Muscle layer of duodenum (tissue), 2 donors: Measurements from ENCODE around the gene WDR93.

ENCODE experiments used
- H3K27ac ChIP-seq: one replicate; pipeline ENCODE4 v1.7.0; 2013; ENCODE audit warnings: mild to moderate bottlenecking, low read length
- H3K27me3 ChIP-seq: one replicate; pipeline ENCODE4 v1.7.0; 2013; ENCODE audit warnings: low read depth, mild to moderate bottlenecking, control low read depth, low read length
- H3K36me3 ChIP-seq, 2 donors: one replicate each; pipeline ENCODE4 v1.7.0; 2013; ENCODE audit warnings: low read length in 2 of 2, control low read depth in 1 of 2, mild to moderate bottlenecking in 1 of 2; ENCODE audit not compliant: insufficient read depth in 2 of 2, control insufficient read depth in 1 of 2
- H3K4me1 ChIP-seq, 2 donors: one replicate each; pipeline ENCODE4 v1.7.0; 2013; ENCODE audit warnings: low read length in 2 of 2, mild to moderate bottlenecking in 2 of 2, control low read depth in 1 of 2, moderate library complexity in 1 of 2; ENCODE audit not compliant: insufficient read depth in 2 of 2, control insufficient read depth in 1 of 2
- H3K4me3 ChIP-seq, 2 donors: one replicate each; pipeline ENCODE4 v1.7.0; 2013; ENCODE audit warnings: low read length in 2 of 2, low read depth in 1 of 2, mild to moderate bottlenecking in 1 of 2
- H3K9me3 ChIP-seq, 2 donors: one replicate each; pipeline ENCODE4 v1.7.0; 2013; ENCODE audit warnings: low read length in 2 of 2, control low read depth in 1 of 2, mild to moderate bottlenecking in 1 of 2; ENCODE audit not compliant: control insufficient read depth in 1 of 2
- donor health status: healthy.

The WDR93 gene

GRCh38 chr15:89690276-89691218 is at the start of gene WDR93, which contains the start of gene PEX11A:
Gene WDR93 (plus strand): TSS chr15:89690811. CDS start chr15:89701747, 10,936 bp downstream.
Gene PEX11A (minus strand): TSS chr15:89690754. CDS start chr15:89690632, 122 bp downstream.
- H3K36me3 ChIP-seq = peaks cover under 1 to 5% of the 10 kb centered on the region in 2 donors
- H3K4me1 ChIP-seq = peaks cover 0 to 15% of the 10 kb centered on the region in 2 donors
- peak within 1 kb of the TSS; percentile 87 to 99 for H3K4me3 ChIP-seq
- H3K27me3 ChIP-seq = no peaks in the 10 kb centered on the region
- H3K27ac ChIP-seq = peak within 1 kb of the TSS; percentile 60
- H3K9me3 ChIP-seq = no peaks in the 10 kb centered on the region

- no peaks in the 10 kb centered on the region for H3K9me3 ChIP-seq
- H3K4me3 ChIP-seq = no peak overlapping the region
- no peaks in the 10 kb centered on the region for H3K4me1 ChIP-seq
- H3K27ac ChIP-seq = no peak overlapping the region
- H3K27me3 ChIP-seq = no peaks in the 10 kb centered on the region
- peaks cover 0 to 10% of the 10 kb centered on the region in 2 donors for H3K36me3 ChIP-seq
These were observed 49.6 kb upstream of the WDR93 start for GRCh38 chr15:89641053-89641452.

DNA sequence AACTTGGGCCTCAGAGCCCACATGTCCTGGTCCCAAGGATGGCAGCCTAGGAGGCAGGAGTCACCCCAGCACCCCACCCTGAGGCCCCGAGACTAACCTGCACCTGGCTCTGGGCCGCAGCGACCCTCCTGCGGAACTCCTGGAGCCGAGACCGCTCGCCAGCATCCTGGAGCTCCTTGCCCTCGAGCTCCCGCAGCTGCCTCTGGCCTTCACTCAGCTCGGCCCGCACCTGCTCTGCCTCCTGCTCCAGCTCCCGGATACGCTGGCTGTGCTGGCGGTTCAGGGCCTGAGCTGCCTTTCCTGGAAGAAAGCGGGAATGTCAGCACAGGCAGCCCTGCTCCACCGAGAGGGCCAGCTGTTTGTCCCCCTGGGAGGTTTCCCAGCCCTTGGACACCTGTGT is 48.5 kb upstream of the WDR93 start:
- H3K4me1 ChIP-seq = peaks cover 0 to 2% of the 10 kb centered on the region in 2 donors
- no peak overlapping the region for H3K4me3 ChIP-seq
- H3K27ac ChIP-seq = no peak overlapping the region
- H3K9me3 ChIP-seq = no peaks in the 10 kb centered on the region
- no peaks in the 10 kb centered on the region for H3K27me3 ChIP-seq
- peaks cover 0 to 10% of the 10 kb centered on the region in 2 donors for H3K36me3 ChIP-seq

GRCh38 chr15:89645680-89646079 is 44.9 kb upstream of the WDR93 start:
- Histone ChIP-seq H3K27me3 (no peaks in the 10 kb centered on the region), H3K9me3 (no peaks in the 10 kb centered on the region), H3K27ac (no peak overlapping the region), H3K36me3 (peaks cover 0 to 15% of the 10 kb centered on the region in 2 donors), H3K4me1 (peaks cover 0 to 4% of the 10 kb centered on the region in 2 donors), H3K4me3 (no peak overlapping the region)

- no peaks in the 10 kb centered on the region for H3K27me3 ChIP-seq
- no peaks in the 10 kb centered on the region for H3K9me3 ChIP-seq
- H3K4me3 ChIP-seq = no peak overlapping the region
- peaks cover 0 to 12% of the 10 kb centered on the region in 2 donors for H3K36me3 ChIP-seq
- H3K4me1 ChIP-seq = peaks cover 0 to 4% of the 10 kb centered on the region in 2 donors
- no peak overlapping the region for H3K27ac ChIP-seq
These were observed 44.0 kb upstream of the WDR93 start for GRCh38 chr15:89646416-89647141.

DNA sequence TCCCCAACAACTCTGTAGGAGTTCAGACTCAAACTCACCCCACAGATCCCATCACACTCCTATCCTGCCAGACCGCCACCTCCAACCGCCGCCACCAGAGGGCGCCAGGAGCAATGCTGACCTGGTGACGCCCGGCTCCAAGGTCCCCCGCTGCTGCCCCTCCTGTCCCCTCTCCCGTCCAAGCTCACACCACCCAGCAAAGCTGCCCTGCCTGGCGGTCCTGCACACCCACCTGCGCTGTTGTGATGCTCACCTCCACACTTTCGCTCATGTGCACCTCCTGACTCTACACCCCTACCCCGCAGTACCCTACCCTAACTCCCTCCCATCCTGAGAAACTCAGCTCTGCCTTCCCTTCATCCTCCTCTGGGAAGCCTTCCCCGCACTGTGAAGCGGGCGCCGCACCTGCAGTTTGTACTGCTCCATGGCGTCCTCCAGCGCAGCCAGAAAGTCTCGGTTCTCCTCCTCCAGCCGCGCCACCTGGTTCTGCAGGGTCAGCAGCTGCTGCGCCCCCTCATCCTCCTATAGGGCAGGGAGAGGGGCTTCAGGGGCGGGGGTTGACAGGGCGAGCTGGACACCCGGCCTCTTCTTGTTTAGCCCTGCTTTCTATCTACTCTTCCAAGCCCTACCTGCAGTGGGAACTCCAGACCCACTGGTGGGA is 43.3 kb upstream of the WDR93 start:
- Histone ChIP-seq H3K9me3 (no peaks in the 10 kb centered on the region), H3K36me3 (peaks cover 0 to 5% of the 10 kb centered on the region in 2 donors), H3K27ac (no peak overlapping the region), H3K27me3 (no peaks in the 10 kb centered on the region), H3K4me3 (no peak overlapping the region), H3K4me1 (peaks cover 0 to 4% of the 10 kb centered on the region in 2 donors)

- Histone ChIP-seq H3K4me1 (peaks cover 0 to 4% of the 10 kb centered on the region in 2 donors), H3K27me3 (no peaks in the 10 kb centered on the region), H3K9me3 (no peaks in the 10 kb centered on the region), H3K27ac (no peak overlapping the region), H3K36me3 (peaks cover 0 to 5% of the 10 kb centered on the region in 2 donors), H3K4me3 (no peak overlapping the region)
These were observed 42.3 kb upstream of the WDR93 start for GRCh38 chr15:89648106-89649012.

DNA sequence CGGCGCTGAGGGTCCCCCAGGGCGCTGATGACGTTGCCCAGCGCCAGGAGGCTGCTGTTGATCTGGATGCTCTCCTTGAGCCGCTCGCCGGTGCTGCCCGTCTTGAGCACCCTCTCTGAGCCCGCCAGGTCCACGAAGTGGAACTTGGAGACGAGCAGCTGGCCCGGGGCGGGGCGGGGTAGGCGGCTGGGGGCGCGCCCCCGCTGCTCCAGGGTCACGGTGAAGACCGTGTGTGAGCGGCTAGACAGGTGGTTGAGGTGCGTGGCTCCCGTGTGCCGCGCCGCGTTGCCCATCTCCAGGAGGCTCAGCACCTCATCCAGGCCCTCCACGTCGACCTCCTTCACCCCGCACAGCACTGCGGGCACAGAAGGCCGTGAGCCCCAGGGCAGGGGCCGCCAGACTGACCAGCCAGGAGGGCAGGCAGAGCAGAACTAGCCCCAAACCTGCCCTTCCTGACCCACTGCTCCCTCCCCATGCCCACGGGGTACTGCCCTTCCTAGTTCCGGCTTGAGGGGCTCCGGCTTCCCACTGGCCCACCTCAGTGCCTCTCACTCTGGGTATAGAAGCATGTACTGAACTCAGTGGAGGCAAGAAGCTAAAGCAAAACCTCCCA is 41.5 kb upstream of the WDR93 start:
- peaks cover 0 to 4% of the 10 kb centered on the region in 2 donors for H3K4me1 ChIP-seq
- H3K36me3 ChIP-seq = peaks cover 0 to 5% of the 10 kb centered on the region in 2 donors
- H3K9me3 ChIP-seq = no peaks in the 10 kb centered on the region

DNA sequence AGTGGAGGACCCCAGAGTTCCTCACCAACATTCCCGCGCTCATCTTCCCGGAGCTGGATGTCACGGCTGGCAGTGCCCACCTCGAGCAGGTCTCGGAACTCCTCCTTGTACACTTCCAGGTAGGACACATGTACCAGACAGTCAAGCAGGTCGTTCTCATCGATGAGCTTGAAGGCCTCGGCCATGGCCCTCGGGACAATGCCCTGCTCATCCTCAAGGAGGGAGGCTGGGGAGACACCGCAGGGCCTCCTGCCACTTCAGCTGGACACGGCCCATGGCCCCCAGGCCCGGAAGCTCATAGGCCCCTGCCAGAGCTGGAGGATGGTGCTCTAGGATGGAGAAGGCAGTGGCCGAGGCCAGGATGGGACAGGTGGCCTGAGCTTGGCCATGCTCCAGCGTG is 40.9 kb upstream of the WDR93 start:
- H3K27me3 ChIP-seq = no peaks in the 10 kb centered on the region
- H3K27ac ChIP-seq = no peak overlapping the region
- H3K36me3 ChIP-seq = peaks cover 0 to 5% of the 10 kb centered on the region in 2 donors
- H3K4me1 ChIP-seq = peaks cover 0 to 10% of the 10 kb centered on the region in 2 donors
- no peaks in the 10 kb centered on the region for H3K9me3 ChIP-seq
- no peak overlapping the region for H3K4me3 ChIP-seq

More for the DNA sequence above, 41.5 kb upstream of the WDR93 start:
- Histone ChIP-seq H3K27ac (no peak overlapping the region), H3K4me3 (no peak overlapping the region), H3K27me3 (no peaks in the 10 kb centered on the region)

- H3K4me1 ChIP-seq = peaks cover 0 to 19% of the 10 kb centered on the region in 2 donors
- H3K27ac ChIP-seq = no peak overlapping the region
- H3K27me3 ChIP-seq = no peaks in the 10 kb centered on the region
- H3K36me3 ChIP-seq = peaks cover 0 to 5% of the 10 kb centered on the region in 2 donors
- no peak overlapping the region for H3K4me3 ChIP-seq
- no peaks in the 10 kb centered on the region for H3K9me3 ChIP-seq
These were observed 38.5 kb upstream of the WDR93 start for GRCh38 chr15:89652131-89652530.
